CD8-positive, alpha-beta memory T cell (primary cell): ENCODE measurements around the gene NFIX. TPM values are rescaled to one million over a fixed set of nuclear protein-coding genes. Genes with fewer than 3 reads are reported as not detected.

ENCODE experiments used
- CTCF ChIA-PET: fragments of 350-600 bp; sonication (Branson Sonifier 250); formaldehyde crosslinking; loops from one replicate; lab custom pipeline; 2021; ENCODE audit warnings: antibody characterized with exemption; lab: Charles Lee
- POLR2A ChIA-PET: fragments of 350-600 bp; sonication (Branson Sonifier 250); formaldehyde crosslinking; loops from one replicate; lab custom pipeline; 2021; ENCODE audit warnings: antibody characterized with exemption; lab: Charles Lee
- DNase-seq, 5 donors: peaks; one replicate each; pipeline versions ENCODE4 v3.0.0 to v3.0.0-alpha.2; 2020 to 2022; ENCODE audit warnings: mixed read lengths in 1 of 5
- H3K27ac ChIP-seq: one replicate; pipeline ENCODE4 v1.7.0; 2013; ENCODE audit warnings: low read depth, mild to moderate bottlenecking, low read length, moderate library complexity
- H3K27me3 ChIP-seq: 2 replicates; pipeline ENCODE4 v1.7.0; 2013; ENCODE audit warnings: low read length, mild to moderate bottlenecking; ENCODE audit not compliant: insufficient read depth, poor library complexity, severe bottlenecking
- H3K36me3 ChIP-seq: 2 replicates; pipeline ENCODE4 v1.7.0; 2013; ENCODE audit warnings: mild to moderate bottlenecking, low read length, moderate library complexity; ENCODE audit not compliant: insufficient read depth
- H3K4me1 ChIP-seq: 2 replicates; pipeline ENCODE4 v1.7.0; 2013; ENCODE audit warnings: mild to moderate bottlenecking, low read length, moderate library complexity; ENCODE audit not compliant: insufficient read depth
- H3K4me3 ChIP-seq: 2 replicates; pipeline ENCODE4 v1.7.0; 2013; ENCODE audit warnings: mild to moderate bottlenecking, low read length
- H3K9me3 ChIP-seq: 2 replicates; pipeline ENCODE4 v1.7.0; 2013; ENCODE audit warnings: mild to moderate bottlenecking, low read length
- H3K27ac Mint-ChIP-seq, 8 donors: one replicate each; pipeline ENCODE4 v1.8.0; 2020 to 2021; ENCODE audit warnings: mixed read lengths in 8 of 8, mild to moderate bottlenecking in 6 of 8, inconsistent platforms in 3 of 8, moderate library complexity in 3 of 8
- H3K27me3 Mint-ChIP-seq, 2 donors: one replicate each; pipeline ENCODE4 v1.8.0; 2020 to 2021; ENCODE audit warnings: mixed read lengths in 2 of 2, mild to moderate bottlenecking in 1 of 2, moderate library complexity in 1 of 2
- H3K36me3 Mint-ChIP-seq, 3 donors: one replicate each; pipeline ENCODE4 v1.8.0; 2020 to 2021; ENCODE audit warnings: mixed read lengths in 3 of 3, inconsistent platforms in 1 of 3, mild to moderate bottlenecking in 1 of 3
- H3K4me1 Mint-ChIP-seq, 3 donors: one replicate each; pipeline ENCODE4 v1.8.0; 2020 to 2021; ENCODE audit warnings: mixed read lengths in 3 of 3, inconsistent platforms in 1 of 3, mild to moderate bottlenecking in 1 of 3
- H3K4me3 Mint-ChIP-seq, 7 donors: one replicate each; pipeline ENCODE4 v1.8.0; 2020 to 2021; ENCODE audit warnings: mixed read lengths in 7 of 7, mild to moderate bottlenecking in 6 of 7, moderate library complexity in 4 of 7, inconsistent platforms in 2 of 7
- H3K9me3 Mint-ChIP-seq, 5 donors: one replicate each; pipeline ENCODE4 v1.8.0; 2020 to 2022; ENCODE audit warnings: mixed read lengths in 5 of 5, mild to moderate bottlenecking in 3 of 5, moderate library complexity in 2 of 5, inconsistent platforms in 1 of 5
- polyA plus RNA-seq: library from polyadenylated mRNA; unstranded; fragments of 300-500 nt; fragmentation: Illumina TruSeq; gene quantifications from one replicate; pipeline ENCODE4 v1.2.3, GENCODE V29; 2021
- total RNA-seq, 2 experiments: library from RNA; stranded (reverse); gene quantifications; one replicate each; pipeline ENCODE4 v1.2.3, GENCODE V29; 2021

Gene NFIX
- total and polyA plus RNA-seq, 3 experiments from 2014 or later = 0.94 to 2.8 (median 2.3) TPM

GRCh38 chr19:13022111-13022858, 27.0 kb downstream of the NFIX start:
- Histone ChIP-seq H3K36me3 (no peaks in the 10 kb centered on the region), H3K4me1 (peaks cover 20% of the 10 kb centered on the region), H3K27ac (peak overlapping the region; percentile 61), H3K27me3 (peaks cover 21% of the 10 kb centered on the region), H3K9me3 (no peaks in the 10 kb centered on the region), H3K4me3 (no peak overlapping the region)
- DNase-seq = no peak
- H3K4me1 Mint-ChIP-seq = peaks cover 14 to 34% (median 22%) of the 10 kb centered on the region in 3 donors
- POLR2A ChIA-PET = no interaction called here
- CTCF ChIA-PET = interaction anchor here (1.3 to 1.6 kb wide), 2 partner anchors 45 to 57 kb away, joined by 3 to 5 read pairs; no protein-coding TSS in a partner anchor
- no peak overlapping the region for H3K27ac Mint-ChIP-seq
- H3K36me3 Mint-ChIP-seq = no peaks in the 10 kb centered on the region
- H3K9me3 Mint-ChIP-seq = no peaks in the 10 kb centered on the region
- peaks cover 39 to 70% of the 10 kb centered on the region in 2 donors for H3K27me3 Mint-ChIP-seq
- H3K4me3 Mint-ChIP-seq = peak overlapping the region in 5 of 7 donors; percentile 4 to 58 (median 24)

GRCh38 chr19:13022859-13023636, 27.8 kb downstream of the NFIX start:
- H3K4me3 ChIP-seq = peak overlapping the region; percentile 45
- CTCF ChIA-PET = interaction anchor here (0.7 kb wide), 1 partner anchor 43 kb away, joined by 3 read pairs; no protein-coding TSS in a partner anchor
- H3K27me3 ChIP-seq = peaks cover 21% of the 10 kb centered on the region
- no peaks in the 10 kb centered on the region for H3K36me3 Mint-ChIP-seq
- H3K4me1 Mint-ChIP-seq = peaks cover 14 to 34% (median 22%) of the 10 kb centered on the region in 3 donors
- peak overlapping the region; percentile 12 to 80 (median 70) for H3K4me3 Mint-ChIP-seq
- H3K9me3 Mint-ChIP-seq = no peaks in the 10 kb centered on the region
- peaks cover 34 to 63% of the 10 kb centered on the region in 2 donors for H3K27me3 Mint-ChIP-seq
- H3K9me3 ChIP-seq = no peaks in the 10 kb centered on the region
- POLR2A ChIA-PET = interaction anchor here (0.7 kb wide), 1 partner anchor 21 kb away, joined by 4 read pairs; no protein-coding TSS in a partner anchor
- DNase-seq = no peak
- no peaks in the 10 kb centered on the region for H3K36me3 ChIP-seq
- peaks cover 20% of the 10 kb centered on the region for H3K4me1 ChIP-seq
- H3K27ac Mint-ChIP-seq = peak overlapping the region in 4 of 8 donors; percentile 15 to 87 (median 28)
- peak overlapping the region; percentile 61 for H3K27ac ChIP-seq

- ChIA-PET POLR2A (interaction anchor here (0.7 to 0.8 kb wide), 2 partner anchors 10 to 21 kb away, joined by 3 to 4 read pairs; no protein-coding TSS in a partner anchor), CTCF (interaction anchor here (0.7 kb wide), 1 partner anchor 44 kb away, joined by 3 read pairs; no protein-coding TSS in a partner anchor)
- Mint-ChIP-seq H3K9me3 (no peaks in the 10 kb centered on the region), H3K27me3 (peaks cover 38 to 64% of the 10 kb centered on the region in 2 donors), H3K4me3 (peak overlapping the region in 6 of 7 donors; percentile 12 to 87 (median 72)), H3K36me3 (no peaks in the 10 kb centered on the region), H3K27ac (peak overlapping the region in 3 of 8 donors; percentile 27 to 87 (median 29)), H3K4me1 (peaks cover 14 to 34% (median 22%) of the 10 kb centered on the region in 3 donors)
- Histone ChIP-seq H3K4me1 (peaks cover 20% of the 10 kb centered on the region), H3K4me3 (no peak overlapping the region), H3K9me3 (no peaks in the 10 kb centered on the region), H3K27ac (no peak overlapping the region), H3K27me3 (peaks cover 21% of the 10 kb centered on the region), H3K36me3 (no peaks in the 10 kb centered on the region)
- no peak for DNase-seq
These were observed 28.4 kb downstream of the NFIX start for GRCh38 chr19:13023656-13024055.

- no peak overlapping the region for H3K27ac ChIP-seq
- no peaks in the 10 kb centered on the region for H3K36me3 ChIP-seq
- no peak for DNase-seq
- POLR2A ChIA-PET = interaction anchor here (0.7 to 0.8 kb wide), 2 partner anchors 11 to 28 kb away, joined by 3 read pairs; no protein-coding TSS in a partner anchor
- H3K4me1 ChIP-seq = peaks cover 20% of the 10 kb centered on the region
- H3K4me3 ChIP-seq = no peak overlapping the region
- H3K9me3 ChIP-seq = no peaks in the 10 kb centered on the region
- H3K4me1 Mint-ChIP-seq = peaks cover 14 to 34% (median 22%) of the 10 kb centered on the region in 3 donors
- H3K36me3 Mint-ChIP-seq = no peaks in the 10 kb centered on the region
- H3K27me3 Mint-ChIP-seq = peaks cover 44 to 62% of the 10 kb centered on the region in 2 donors
- CTCF ChIA-PET = interaction anchor here (0.6 kb wide), 1 partner anchor 47 kb away, joined by 3 read pairs; no protein-coding TSS in a partner anchor
- peak overlapping the region; percentile 23 to 87 (median 60) for H3K4me3 Mint-ChIP-seq
- no peaks in the 10 kb centered on the region for H3K9me3 Mint-ChIP-seq
- H3K27ac Mint-ChIP-seq = peak overlapping the region in 5 of 8 donors; percentile 7 to 86 (median 63)
- peaks cover 21% of the 10 kb centered on the region for H3K27me3 ChIP-seq
These were observed 29.1 kb downstream of the NFIX start for GRCh38 chr19:13024126-13024950.

DNA sequence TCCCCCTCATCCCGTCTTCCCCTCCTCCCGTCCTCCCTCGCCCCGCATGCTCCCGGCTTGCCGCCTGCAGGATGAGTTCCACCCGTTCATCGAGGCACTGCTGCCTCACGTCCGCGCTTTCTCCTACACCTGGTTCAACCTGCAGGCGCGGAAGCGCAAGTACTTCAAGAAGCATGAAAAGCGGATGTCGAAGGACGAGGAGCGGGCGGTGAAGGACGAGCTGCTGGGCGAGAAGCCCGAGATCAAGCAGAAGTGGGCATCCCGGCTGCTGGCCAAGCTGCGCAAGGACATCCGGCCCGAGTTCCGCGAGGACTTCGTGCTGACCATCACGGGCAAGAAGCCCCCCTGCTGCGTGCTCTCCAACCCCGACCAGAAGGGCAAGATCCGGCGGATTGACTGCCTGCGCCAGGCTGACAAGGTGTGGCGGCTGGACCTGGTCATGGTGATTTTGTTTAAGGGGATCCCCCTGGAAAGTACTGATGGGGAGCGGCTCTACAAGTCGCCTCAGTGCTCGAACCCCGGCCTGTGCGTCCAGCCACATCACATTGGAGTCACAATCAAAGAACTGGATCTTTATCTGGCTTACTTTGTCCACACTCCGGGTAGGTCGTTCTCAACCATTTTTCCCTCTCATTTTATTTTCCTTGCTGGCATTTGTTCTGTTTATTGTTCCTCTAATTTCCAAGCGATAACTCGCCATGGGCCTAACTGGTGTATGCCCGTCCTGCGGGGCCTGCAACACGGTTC, 29.8 kb downstream of the NFIX start:
- no peak overlapping the region for H3K4me3 ChIP-seq
- H3K36me3 ChIP-seq = no peaks in the 10 kb centered on the region
- peaks cover 20% of the 10 kb centered on the region for H3K4me1 ChIP-seq
- Mint-ChIP-seq H3K36me3 (no peaks in the 10 kb centered on the region), H3K4me3 (peak overlapping the region in 5 of 7 donors; percentile 5 to 85 (median 53)), H3K27me3 (peaks cover 48 to 62% of the 10 kb centered on the region in 2 donors), H3K9me3 (no peaks in the 10 kb centered on the region), H3K4me1 (peaks cover 14 to 34% (median 22%) of the 10 kb centered on the region in 3 donors), H3K27ac (peak overlapping the region in 2 of 8 donors; percentile 43 to 88)
- no peaks in the 10 kb centered on the region for H3K9me3 ChIP-seq
- no peak overlapping the region for H3K27ac ChIP-seq
- H3K27me3 ChIP-seq = peaks cover 21% of the 10 kb centered on the region
- POLR2A ChIA-PET = interaction anchor here (0.7 kb wide), 1 partner anchor 29 kb away, joined by 3 read pairs; no protein-coding TSS in a partner anchor
- DNase-seq = no peak
- CTCF ChIA-PET = interaction anchor here (0.6 kb wide), 1 partner anchor 48 kb away, joined by 3 read pairs; no protein-coding TSS in a partner anchor

DNA sequence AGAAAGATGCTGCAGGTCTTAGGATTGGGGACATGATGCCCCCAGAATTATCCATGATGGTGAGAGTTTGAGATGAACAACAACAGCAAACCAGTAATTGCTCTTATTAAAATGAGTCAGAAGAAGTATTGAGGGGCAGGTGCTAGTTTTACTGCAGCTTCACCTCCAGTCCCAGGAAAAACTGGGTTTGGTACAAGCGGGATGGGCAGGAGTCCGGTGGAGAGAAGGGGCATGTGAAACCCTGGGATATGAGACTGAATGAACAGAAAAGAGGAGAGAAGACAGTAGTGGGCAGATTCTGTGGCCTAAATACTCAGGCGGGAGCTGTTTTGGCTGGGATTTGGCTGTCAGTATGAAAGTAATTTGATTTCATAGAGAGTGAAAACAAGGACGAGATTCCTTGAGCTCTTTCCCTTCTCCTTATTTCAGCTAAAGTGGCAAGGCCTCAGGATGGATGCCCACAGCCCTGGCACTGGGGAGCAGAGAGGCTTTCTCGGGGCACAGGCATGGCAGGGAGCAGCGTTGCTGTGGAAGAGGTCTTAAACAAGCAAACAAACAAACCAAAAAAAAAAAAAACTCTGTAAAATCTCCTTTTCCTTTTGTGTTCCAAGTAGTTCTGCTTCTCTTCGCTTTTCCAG, 30.7 kb downstream of the NFIX start:
- Histone ChIP-seq H3K27me3 (peaks cover 21% of the 10 kb centered on the region), H3K9me3 (no peaks in the 10 kb centered on the region), H3K27ac (no peak overlapping the region), H3K4me3 (no peak overlapping the region), H3K4me1 (peaks cover 20% of the 10 kb centered on the region), H3K36me3 (no peaks in the 10 kb centered on the region)
- peak overlapping the region in 1 of 7 donors; percentile 55 for H3K4me3 Mint-ChIP-seq
- peak overlapping the region in 2 of 8 donors; percentile 43 to 69 for H3K27ac Mint-ChIP-seq
- POLR2A ChIA-PET = no interaction called here
- H3K9me3 Mint-ChIP-seq = no peaks in the 10 kb centered on the region
- H3K4me1 Mint-ChIP-seq = peaks cover 14 to 34% (median 22%) of the 10 kb centered on the region in 3 donors
- no peaks in the 10 kb centered on the region for H3K36me3 Mint-ChIP-seq
- no peak for DNase-seq
- CTCF ChIA-PET = interaction anchor here (1.3 kb wide), 1 partner anchor 35 kb away, joined by 4 read pairs; no protein-coding TSS in a partner anchor
- H3K27me3 Mint-ChIP-seq = peaks cover 44 to 63% of the 10 kb centered on the region in 2 donors
